ELR (cell line): ENCODE measurements around the gene ASPDH.
A peak's percentile ranks its signal among the peaks of the same experiment; 100 is the strongest.
"Not testable (repeated sequence)": the region's sequence is repeated elsewhere in the genome, so short reads cannot be mapped to it uniquely, and the experiment has no call there.

Experiments
- DNase-seq: peaks from one replicate; pipeline ENCODE4 v3.0.0-alpha.2; 2015; ENCODE audit warnings: low read depth

The ASPDH gene

GRCh38 chr19:50547385-50548190 is 33.9 kb upstream of the ASPDH start:
- DNase-seq = no peak

- no peak for DNase-seq
Measured at GRCh38 chr19:50546527-50547221, 33.0 kb upstream of the ASPDH start.

- no peak for DNase-seq
Measured at GRCh38 chr19:50542943-50543342, 29.2 kb upstream of the ASPDH start.

GRCh38 chr19:50537769-50538230 is 24.1 kb upstream of the ASPDH start:
- peak; percentile 86 for DNase-seq

GRCh38 chr19:50537306-50537685 is 23.6 kb upstream of the ASPDH start:
- no peak for DNase-seq

GRCh38 chr19:50536662-50537305 is 23.1 kb upstream of the ASPDH start:
- DNase-seq = no peak

GRCh38 chr19:50535672-50536187 is 22.0 kb upstream of the ASPDH start:
- no peak for DNase-seq

- DNase-seq = no peak
Measured at GRCh38 chr19:50534478-50534877, 20.8 kb upstream of the ASPDH start.

- DNase-seq = no peak
Measured at GRCh38 chr19:50532952-50533351, 19.2 kb upstream of the ASPDH start.

GRCh38 chr19:50531171-50531612 is 17.5 kb upstream of the ASPDH start:
- DNase-seq = no peak

GRCh38 chr19:50528052-50528451 is 14.3 kb upstream of the ASPDH start:
- DNase-seq = not testable (repeated sequence)

GRCh38 chr19:50522881-50523280 is 9.2 kb upstream of the ASPDH start:
- DNase-seq = no peak

- DNase-seq = no peak
Measured at GRCh38 chr19:50520822-50521465, 7.2 kb upstream of the ASPDH start.

GRCh38 chr19:50519006-50519575 is 5.4 kb upstream of the ASPDH start:
- no peak for DNase-seq

- DNase-seq = no peak
Measured at GRCh38 chr19:50518091-50519005, 4.6 kb upstream of the ASPDH start.

- no peak for DNase-seq
Measured at GRCh38 chr19:50517704-50518075, 4.0 kb upstream of the ASPDH start.

GRCh38 chr19:50516964-50517703 is 3.4 kb upstream of the ASPDH start:
- DNase-seq = no peak

GRCh38 chr19:50516456-50516855 is 2.7 kb upstream of the ASPDH start:
- DNase-seq = no peak

GRCh38 chr19:50515168-50515561 is 1.5 kb upstream of the ASPDH start:
- no peak for DNase-seq
